ENCODE data around the gene BMP8A.

The BMP8A gene

DNA sequence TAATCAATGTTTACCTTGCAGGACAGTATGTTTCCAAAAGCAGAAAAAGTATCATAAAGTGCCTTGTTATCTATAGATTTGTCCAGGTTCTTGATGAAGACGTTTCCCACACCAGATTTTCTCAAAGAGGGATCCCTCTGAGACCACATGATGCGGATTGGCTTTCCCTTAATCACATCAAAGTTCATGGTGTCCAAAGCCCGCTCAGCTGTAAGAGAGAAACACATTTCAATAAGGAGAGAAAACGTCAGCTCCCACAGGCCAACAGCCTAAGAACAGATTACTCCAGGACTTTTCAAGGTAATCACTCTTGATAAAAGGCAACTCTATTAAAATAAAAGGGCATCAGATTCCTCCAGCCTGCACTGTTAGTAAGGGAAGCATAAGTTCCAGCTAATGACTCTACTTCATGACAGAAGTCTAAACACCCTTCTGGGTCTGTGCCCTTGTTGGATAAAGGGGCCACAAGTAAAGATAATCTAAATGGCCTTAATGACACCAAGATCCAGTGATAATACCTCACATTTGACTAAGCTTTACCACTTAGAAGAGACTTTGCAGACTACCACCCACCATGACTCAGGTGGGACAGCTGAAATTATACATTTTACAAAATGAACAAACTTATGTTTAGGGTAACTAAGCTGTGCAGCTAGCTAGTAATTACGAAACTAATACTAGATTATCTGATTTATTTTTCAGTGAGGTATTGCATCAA, 81.1 kb downstream of the BMP8A start:
- DNase-seq, result no peak

GRCh38 chr1:39573097-39573465, 81.6 kb downstream of the BMP8A start:
- no peak for DNase-seq

- peak; percentile 38 to 64 (median 57) for DNase-seq
Measured at GRCh38 chr1:39573736-39574624, 82.5 kb downstream of the BMP8A start.

DNA sequence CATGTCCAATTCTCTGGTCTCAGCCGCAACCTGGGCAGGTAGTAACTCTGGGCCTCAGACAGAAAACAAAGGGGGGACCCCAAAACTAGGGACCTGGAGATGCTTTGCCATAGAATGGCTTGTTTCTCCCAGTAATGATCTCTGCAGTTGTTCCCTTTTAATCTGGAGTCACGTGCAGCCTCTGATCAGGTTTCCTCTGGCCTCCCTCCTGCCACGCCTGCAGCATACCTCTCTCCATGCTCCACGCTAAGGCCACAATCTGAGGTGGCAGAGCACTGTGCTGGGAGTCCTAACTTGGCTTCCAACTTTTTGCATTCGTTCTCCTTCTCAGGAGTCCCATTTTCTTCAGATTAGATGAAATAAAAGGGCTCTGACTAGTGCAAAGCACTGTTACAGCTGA, 83.2 kb downstream of the BMP8A start:
- peak in 2 of 4 experiments; percentile 22 to 28 for DNase-seq
